HL-60 (cell line): ENCODE measurements around the gene UTRN.

Experiments used
- CTCF ChIP-seq: IDR thresholded peaks from one replicate; pipeline ENCODE4 v1.5.1; 2011; ENCODE audit warnings: low read length, control low read depth, inconsistent platforms; ENCODE audit not compliant: insufficient read depth
- GABPA ChIP-seq: IDR thresholded peaks from 2 replicates; pipeline ENCODE4 v1.6.1; 2012; ENCODE audit warnings: low read depth
- POLR2AphosphoS5 ChIP-seq: IDR thresholded peaks from 2 replicates; pipeline ENCODE4 v1.6.1; 2012; ENCODE audit warnings: low read depth
- TF ChIP-seq, protein P1 (sequence below): IDR thresholded peaks from 2 replicates; pipeline ENCODE4 v1.6.1; 2012; ENCODE audit warnings: low read depth; ENCODE audit not compliant: insufficient replicate concordance

DNA sequence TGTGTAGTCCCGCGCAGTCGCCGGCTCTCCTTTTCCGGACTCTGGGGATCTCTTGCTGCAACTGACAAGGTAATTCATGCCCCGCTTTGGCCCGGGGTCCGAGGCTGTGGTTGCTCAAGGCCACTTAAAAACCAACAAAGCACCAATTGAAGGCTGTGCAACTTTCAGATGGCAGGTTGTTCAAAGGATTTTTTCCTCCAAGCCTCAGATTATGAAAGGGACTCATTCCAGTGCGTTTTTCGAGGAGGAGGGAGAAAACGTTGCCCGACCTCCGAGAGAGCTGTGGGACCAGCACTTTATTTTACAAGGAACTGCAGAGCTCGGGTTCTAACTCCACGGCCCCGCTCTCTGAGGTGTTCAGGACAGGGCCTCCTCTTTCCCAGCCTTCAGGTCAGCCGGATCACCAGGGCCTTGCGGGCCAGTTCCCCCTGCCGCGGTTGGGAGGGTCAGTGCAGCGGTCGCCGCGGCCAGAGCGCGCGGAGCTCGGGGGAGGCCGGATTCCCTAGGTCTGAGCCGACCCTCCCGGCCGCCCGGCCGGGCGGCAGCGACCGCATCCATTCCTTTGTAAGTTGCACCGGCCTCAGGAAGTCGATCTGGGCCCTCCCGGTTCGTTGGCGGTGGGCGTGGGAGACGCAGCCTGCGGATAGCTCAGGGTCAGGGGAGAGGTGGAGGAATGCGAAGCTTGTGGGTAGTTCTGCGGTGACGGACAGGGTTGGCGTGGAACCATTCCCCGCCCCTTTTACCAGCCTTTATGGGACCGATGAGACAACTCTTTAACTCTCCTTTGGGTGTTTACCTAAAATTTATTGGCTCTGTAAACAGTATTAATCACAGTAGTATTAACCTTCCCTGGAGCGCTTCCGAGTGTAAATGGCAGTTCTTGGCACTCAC is 1.6 kb downstream of the UTRN start:
- TF ChIP-seq, protein P1, sequence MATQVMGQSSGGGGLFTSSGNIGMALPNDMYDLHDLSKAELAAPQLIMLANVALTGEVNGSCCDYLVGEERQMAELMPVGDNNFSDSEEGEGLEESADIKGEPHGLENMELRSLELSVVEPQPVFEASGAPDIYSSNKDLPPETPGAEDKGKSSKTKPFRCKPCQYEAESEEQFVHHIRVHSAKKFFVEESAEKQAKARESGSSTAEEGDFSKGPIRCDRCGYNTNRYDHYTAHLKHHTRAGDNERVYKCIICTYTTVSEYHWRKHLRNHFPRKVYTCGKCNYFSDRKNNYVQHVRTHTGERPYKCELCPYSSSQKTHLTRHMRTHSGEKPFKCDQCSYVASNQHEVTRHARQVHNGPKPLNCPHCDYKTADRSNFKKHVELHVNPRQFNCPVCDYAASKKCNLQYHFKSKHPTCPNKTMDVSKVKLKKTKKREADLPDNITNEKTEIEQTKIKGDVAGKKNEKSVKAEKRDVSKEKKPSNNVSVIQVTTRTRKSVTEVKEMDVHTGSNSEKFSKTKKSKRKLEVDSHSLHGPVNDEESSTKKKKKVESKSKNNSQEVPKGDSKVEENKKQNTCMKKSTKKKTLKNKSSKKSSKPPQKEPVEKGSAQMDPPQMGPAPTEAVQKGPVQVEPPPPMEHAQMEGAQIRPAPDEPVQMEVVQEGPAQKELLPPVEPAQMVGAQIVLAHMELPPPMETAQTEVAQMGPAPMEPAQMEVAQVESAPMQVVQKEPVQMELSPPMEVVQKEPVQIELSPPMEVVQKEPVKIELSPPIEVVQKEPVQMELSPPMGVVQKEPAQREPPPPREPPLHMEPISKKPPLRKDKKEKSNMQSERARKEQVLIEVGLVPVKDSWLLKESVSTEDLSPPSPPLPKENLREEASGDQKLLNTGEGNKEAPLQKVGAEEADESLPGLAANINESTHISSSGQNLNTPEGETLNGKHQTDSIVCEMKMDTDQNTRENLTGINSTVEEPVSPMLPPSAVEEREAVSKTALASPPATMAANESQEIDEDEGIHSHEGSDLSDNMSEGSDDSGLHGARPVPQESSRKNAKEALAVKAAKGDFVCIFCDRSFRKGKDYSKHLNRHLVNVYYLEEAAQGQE: no peak
- TF ChIP-seq CTCF: no peak
- no peak for TF ChIP-seq POLR2AphosphoS5
- no peak for TF ChIP-seq GABPA
